Measurements from ENCODE around the gene TAOK3. TPM values are rescaled to one million over a fixed set of nuclear protein-coding genes. Genes with fewer than 3 reads are reported as not detected.

Gene TAOK3
- total and polyA plus RNA-seq, 10 of the 15 experiments (the other 5 are each of a cell fraction or from before 2014, with no cell fraction given) = 41.3 to 131 (median 57.8) TPM

DNA sequence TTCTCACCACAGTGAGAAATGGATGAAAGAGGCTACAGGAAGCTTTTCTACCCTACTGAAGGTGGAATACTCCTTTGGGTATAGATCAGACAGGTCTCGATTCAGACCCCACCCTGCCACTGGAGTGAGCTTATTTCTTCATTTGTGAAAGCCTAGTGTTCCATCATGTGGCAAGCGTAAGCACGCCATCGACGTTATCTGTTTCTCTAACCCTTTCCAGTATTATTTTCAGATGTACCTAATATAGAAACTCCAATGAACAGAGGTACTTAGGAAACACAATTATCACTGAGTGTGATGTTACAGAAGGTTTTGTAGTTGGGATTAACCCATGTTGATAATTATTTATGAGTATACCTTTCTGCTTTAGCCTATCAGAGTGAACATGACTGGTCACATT, 224.4 kb downstream of the TAOK3 start:
- no peaks in the 10 kb centered on the region for H3K9me3 ChIP-seq (replicated peaks; ENCODE audit: control insufficient read depth, insufficient read depth, low read length)
- intact Hi-C loops (cut with micrococcal nuclease; ENCODE audit: unreplicated experiment) (no loop called here), in situ Hi-C loops (cut with MboI) (loop anchor here (25.0 kb wide), 1 partner anchor 1514 kb away; the partner anchor contains the start of gene PRKAB1)
- DNase-seq (ENCODE audit: low read depth, low spot score) (no peak), ATAC-seq (no peak), FAIRE-seq (no peak)
- CTCF ChIA-PET = interaction anchor here (0.6 to 0.9 kb wide), 3 partner anchors 17 to 260 kb away, joined by 3 to 4 read pairs (median 3); no protein-coding TSS in a partner anchor
- POLR2A ChIA-PET = no interaction called here
- no peaks in the 10 kb centered on the region for H3K27me3 ChIP-seq (replicated peaks in 1 of 2; ENCODE audit: control insufficient read depth in 2 of 2, insufficient read depth in 2 of 2, low read length in 1 of 2)
- no TSS peak for BruUV-seq (replicated peaks)
- H3K9ac ChIP-seq (ENCODE audit: control insufficient read depth, insufficient read depth, low read length) = no peak overlapping the region
- SMC1A ChIA-PET (ENCODE audit: uncharacterized antibody, unreplicated experiment) = interaction anchor here (1.2 kb wide), 1 partner anchor 13 kb away, joined by 3 read pairs; no protein-coding TSS in a partner anchor
- H3K4me2 ChIP-seq (ENCODE audit: control insufficient read depth, insufficient read depth) = no peak overlapping the region
- H3K36me3 ChIP-seq (ENCODE audit: control insufficient read depth in 2 of 2, insufficient read depth in 2 of 2, low read length in 1 of 2) = peaks cover 10 to 27% of the 10 kb centered on the region in 2 experiments
- peaks cover 20% of the 10 kb centered on the region for H3K4me1 ChIP-seq (ENCODE audit: control insufficient read depth, insufficient read depth, low read length)
- no peak overlapping the region for H2AFZ ChIP-seq (ENCODE audit: control insufficient read depth, low read depth, low read length)
- no peaks in the 10 kb centered on the region for H4K20me1 ChIP-seq (ENCODE audit: control insufficient read depth, insufficient read depth)
- H3K79me2 ChIP-seq (ENCODE audit: control insufficient read depth, insufficient read depth, low read length) = no peaks in the 10 kb centered on the region
- RAD21 ChIA-PET (ENCODE audit: unreplicated experiment) = no interaction called here
- no peak overlapping the region for H3K27ac ChIP-seq (ENCODE audit: control insufficient read depth, insufficient read depth)
- WGBS (ENCODE audit: insufficient coverage, insufficient replicate concordance, low lambda C conversion rate, missing lambda C conversion rate) = 99% methylated on average over 5 of the region's 5 CpGs
- no peak overlapping the region for H3K4me3 ChIP-seq
- TF ChIP-seq GATAD2B (conservative IDR thresholded peaks at IDR 0.05; ENCODE audit: low read depth) (no peak), KLF5 (IDR thresholded peaks at IDR 0.05; ENCODE audit: partially characterized antibody) (no peak), POLR2AphosphoS2 (IDR thresholded peaks at IDR 0.05; ENCODE audit: low read depth, low read length) (no peak), ASH2L (IDR thresholded peaks at IDR 0.05; ENCODE audit: borderline replicate concordance, low read depth) (no peak), CEBPB (IDR thresholded peaks at IDR 0.05; ENCODE audit: borderline replicate concordance in 1 of 2, low read depth in 2 of 2, low read length in 2 of 2) (no peak)
- TF ChIP-seq, protein P1, sequence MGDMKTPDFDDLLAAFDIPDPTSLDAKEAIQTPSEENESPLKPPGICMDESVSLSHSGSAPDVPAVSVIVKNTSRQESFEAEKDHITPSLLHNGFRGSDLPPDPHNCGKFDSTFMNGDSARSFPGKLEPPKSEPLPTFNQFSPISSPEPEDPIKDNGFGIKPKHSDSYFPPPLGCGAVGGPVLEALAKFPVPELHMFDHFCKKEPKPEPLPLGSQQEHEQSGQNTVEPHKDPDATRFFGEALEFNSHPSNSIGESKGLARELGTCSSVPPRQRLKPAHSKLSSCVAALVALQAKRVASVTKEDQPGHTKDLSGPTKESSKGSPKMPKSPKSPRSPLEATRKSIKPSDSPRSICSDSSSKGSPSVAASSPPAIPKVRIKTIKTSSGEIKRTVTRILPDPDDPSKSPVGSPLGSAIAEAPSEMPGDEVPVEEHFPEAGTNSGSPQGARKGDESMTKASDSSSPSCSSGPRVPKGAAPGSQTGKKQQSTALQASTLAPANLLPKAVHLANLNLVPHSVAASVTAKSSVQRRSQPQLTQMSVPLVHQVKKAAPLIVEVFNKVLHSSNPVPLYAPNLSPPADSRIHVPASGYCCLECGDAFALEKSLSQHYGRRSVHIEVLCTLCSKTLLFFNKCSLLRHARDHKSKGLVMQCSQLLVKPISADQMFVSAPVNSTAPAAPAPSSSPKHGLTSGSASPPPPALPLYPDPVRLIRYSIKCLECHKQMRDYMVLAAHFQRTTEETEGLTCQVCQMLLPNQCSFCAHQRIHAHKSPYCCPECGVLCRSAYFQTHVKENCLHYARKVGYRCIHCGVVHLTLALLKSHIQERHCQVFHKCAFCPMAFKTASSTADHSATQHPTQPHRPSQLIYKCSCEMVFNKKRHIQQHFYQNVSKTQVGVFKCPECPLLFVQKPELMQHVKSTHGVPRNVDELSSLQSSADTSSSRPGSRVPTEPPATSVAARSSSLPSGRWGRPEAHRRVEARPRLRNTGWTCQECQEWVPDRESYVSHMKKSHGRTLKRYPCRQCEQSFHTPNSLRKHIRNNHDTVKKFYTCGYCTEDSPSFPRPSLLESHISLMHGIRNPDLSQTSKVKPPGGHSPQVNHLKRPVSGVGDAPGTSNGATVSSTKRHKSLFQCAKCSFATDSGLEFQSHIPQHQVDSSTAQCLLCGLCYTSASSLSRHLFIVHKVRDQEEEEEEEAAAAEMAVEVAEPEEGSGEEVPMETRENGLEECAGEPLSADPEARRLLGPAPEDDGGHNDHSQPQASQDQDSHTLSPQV (IDR thresholded peaks at IDR 0.05) = no peak
